Stimulated activated CD8-positive, alpha-beta memory T cell treated with anti-CD3 and anti-CD28 coated beads, Interleukin-12 subunit alpha, Interleukin-12 subunit beta, amount 100 ng/mL, for 4 hours (primary cell): ENCODE results near the gene EXOC4.
"Not testable (repeated sequence)": the region's sequence is repeated elsewhere in the genome, so short reads cannot be mapped to it uniquely, and the experiment has no call there.

Experiments used
- DNase-seq: peaks from one replicate; pipeline ENCODE4 v3.0.0-alpha.2; 2020; ENCODE audit warnings: low read depth

Gene EXOC4

DNA sequence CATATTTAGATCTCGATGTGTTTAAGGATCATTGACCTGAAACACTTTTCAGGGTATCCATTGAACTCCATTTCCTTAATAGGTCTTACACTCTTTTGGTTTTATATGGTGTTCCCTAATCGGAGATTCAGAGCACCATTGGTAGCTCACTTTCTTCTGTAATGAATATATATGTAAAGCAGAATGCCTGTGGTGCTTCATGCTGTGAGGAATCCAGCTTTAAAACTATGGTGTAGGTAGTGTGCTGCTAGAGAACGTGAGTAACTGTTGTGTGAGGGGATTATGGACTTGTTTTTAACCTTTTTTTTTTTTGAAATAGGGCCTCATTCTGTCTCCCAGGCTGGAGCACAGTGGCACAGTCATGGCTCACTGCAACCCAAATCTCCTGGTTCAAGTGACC, 497.4 kb downstream of the EXOC4 start:
- no peak for DNase-seq

DNA sequence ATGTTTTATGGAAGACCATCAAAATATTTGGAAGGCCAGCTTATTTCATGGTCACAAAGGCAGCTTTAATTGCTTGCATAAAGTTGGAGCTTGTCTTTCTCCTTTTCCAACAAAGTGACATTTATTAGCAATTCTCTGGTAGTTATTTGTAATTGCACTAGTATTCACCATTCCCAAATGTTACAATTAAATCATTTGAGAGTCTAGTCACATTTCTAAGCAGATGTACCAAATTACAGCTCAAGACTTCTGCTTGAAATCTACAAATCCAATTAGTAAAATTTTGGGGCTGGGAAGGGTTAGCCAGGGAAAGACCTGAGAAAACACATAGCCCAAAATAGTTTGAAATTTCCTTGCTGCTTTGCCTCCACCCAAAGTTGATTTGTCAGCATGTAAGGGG, 498.2 kb downstream of the EXOC4 start:
- DNase-seq = no peak

DNA sequence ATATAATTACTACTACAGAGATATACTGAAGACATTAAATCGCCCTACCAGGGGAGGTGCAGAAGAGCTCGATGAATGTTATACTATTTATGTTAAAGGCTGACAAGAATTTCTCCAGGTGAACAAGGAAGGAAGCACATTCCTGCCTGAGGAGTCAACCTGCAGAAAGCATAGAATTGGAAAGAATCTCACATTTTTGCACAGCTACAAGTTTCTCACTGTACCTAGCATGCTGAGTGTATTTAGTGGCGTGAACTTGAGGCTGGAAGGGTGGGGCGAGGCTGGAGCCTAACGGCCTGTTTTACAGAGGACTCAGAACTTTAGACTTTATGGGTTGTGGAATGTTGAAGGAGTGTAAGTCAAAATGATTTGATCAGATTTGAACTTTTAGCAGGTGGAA, 500.6 kb downstream of the EXOC4 start:
- no peak for DNase-seq

DNA sequence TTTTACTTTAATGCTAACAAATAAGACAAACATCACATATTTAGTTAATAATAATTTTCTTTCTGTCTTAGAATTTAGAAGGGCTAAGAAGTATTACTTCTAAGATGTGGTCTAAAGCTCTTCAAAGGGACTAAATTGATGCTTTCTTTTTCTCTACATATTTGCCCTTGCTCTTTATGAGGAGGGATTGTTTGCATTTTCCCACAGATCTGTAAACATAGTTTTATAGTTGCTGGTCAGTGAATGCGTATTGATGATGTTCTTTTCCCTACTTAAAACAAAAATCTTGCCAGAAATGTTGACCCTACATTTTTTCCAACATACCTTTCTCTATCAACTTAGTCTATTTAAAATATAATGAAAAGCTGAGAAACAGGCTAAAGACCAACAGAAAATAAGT, 501.8 kb downstream of the EXOC4 start:
- DNase-seq = no peak

DNA sequence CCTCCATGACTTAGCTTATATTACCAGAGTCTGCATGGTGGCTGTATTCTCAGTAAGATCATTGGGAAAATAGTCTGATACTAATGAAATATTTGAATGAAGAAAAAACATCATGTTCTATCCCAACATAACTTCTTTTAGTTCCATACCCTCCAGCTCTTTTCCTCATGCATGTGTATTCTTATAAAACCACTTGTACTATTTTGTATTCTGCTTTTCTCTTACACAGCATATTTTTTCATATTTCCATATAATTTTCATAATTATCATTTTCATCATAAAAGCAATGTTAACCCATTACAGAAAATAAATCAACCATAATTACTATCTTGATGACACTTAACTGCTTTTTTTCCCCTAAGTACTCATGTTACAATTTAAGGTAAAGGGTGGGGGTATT, 503.0 kb downstream of the EXOC4 start:
- no peak for DNase-seq

DNA sequence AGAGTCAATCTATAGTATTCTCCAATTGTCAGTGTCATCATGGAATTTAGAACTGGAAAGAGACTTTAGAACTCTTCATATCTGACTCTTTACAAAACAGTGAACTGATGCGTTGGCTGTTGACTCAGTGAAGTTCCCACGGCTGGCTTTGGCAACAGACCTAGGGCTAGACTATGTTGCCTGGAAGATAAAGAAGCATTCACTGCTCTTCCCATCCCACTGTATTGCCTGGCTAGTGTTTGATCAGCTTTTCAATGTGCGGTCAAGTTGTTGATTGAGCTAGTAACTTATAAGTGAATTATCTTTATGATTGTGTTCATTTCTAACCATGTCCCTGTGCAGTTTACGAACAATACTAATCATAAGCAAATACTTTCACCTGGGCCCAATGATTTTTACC, 508.6 kb downstream of the EXOC4 start:
- DNase-seq = no peak

DNA sequence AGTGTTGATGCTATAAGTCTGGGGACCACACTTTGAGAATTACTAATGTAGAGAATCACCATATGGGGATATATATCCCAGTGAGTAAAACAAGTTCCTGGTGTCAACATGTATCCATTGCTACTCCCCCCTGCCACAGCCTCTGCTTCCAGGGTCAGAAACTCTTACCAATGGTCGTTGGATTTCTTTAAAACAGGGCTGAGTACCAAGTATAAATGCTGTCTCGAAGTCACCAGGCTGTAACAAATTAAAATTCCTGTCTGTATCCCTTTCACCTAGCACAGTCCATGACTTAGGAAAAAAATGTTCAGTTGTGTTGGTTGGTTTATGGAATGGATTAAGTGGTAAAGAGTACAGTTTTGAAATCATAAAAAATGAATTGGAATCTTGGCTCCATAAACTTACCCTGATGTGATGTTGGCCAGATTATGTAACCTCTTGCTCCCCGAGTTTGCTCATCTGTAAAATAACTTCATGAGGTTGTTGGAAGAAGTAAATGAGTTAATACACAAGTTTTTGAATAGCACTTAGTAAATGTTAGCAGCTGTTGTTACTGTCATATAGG, 510.3 kb downstream of the EXOC4 start:
- DNase-seq = no peak

DNA sequence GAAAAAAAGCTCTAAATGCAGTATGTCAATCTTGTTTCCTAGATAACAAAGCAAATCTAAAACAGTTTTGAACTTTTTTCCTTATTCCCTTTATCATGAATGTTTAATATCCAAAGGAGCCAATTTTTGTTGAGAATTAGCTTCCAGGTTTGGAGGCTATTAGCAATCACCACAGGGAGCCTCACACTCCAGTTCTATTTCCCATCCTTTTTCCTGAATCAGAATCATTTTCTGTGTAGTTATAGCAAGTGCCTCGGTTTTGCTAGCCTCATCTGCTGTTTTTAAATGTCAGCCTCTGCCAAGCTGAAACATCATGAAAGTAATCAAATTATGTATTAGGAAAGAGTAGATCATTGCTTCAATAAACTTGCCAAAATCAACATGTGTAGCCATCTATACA, 516.8 kb downstream of the EXOC4 start:
- no peak for DNase-seq

DNA sequence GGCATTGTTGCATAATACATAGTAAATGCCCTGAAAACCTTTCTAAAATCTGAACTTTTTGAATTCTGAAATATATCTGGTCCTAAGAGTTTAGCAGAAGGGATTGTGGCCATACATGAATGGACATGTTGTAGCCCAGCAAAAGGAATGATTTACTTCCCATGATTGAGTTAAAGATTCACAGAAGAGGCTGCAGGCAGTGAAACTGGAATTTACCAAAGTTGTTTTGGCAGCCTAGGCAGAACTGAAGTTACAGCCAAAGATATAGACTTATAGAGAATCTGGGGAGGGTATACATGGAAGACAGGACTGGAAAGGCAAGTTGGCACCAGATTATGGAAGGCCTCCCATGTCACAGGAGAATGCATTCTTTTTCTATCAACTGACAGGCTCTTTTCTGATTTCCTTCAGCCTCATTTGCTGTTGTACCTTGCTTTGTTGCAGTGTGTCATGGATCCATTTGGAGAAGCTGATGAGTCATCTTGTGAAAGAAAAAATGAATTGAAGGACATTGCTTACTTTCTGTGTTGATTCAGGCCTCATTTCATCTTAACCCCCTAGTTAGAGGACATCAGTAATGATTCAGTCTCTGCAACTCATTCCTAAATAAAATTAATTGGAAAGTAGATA, 518.1 kb downstream of the EXOC4 start:
- no peak for DNase-seq

DNA sequence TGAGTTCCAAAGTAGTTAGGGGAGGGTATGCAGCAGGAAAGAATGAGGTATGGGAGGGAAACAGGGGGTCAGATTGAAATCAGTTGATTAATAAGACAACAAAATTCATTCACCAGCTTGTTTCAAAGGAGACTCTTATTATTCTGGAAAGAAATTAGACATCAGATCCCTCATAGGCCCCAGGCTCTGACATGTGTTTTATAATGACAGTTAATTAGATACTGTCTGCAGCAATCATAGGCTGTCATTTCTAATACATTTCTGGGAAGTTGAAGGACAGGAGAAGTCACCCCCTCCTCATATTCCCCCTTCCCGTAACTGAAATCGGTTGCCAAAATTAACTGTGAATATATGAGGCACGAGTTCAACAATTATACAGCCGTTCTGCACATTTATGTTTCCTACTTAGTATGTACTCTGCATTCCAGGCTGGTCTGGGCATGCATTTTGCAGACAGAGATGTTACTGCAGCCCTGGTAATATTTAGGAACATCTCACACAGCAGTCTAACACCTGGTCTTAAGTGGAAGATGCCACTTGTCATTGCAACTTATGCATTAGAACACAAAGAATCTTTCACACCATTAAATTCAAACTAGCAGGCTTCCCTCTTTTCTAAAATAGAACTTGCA, 519.0 kb downstream of the EXOC4 start:
- no peak for DNase-seq

DNA sequence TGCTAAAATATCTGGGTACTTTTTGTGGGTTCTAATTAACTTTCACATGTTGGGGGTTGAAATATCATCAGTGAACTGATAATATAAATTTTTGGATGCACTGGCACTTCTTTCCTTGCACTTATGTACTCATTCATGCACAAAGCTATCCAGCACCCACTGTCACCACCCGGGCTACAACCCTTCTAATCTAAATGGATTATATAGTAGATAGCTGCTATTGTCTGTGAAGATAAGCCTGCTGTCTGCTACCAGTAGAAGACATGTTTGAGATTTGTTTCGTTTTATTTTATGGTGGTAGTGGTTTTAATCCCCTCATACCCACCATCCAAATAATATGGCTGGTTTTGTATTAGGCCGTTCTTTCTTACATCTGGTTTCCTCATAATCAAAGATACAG, 520.7 kb downstream of the EXOC4 start:
- no peak for DNase-seq

DNA sequence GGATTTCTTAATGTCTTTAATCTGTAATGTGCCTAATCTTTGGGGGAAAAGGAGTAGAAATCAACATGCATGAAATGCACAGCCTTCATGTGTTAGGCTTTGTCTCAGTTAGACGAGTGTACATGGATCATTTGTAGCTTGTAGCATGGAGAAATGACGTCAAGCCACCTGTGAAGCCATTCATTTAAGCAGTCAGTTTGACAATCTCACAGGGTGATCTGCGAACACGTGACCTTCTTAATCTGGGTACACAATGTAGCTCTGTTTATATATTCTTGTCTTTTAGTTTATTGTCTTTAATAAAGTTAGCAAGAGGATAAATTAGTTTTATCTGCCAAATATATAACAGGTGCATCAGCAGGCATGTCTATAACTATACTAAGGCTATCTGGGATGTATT, 522.3 kb downstream of the EXOC4 start:
- no peak for DNase-seq

DNA sequence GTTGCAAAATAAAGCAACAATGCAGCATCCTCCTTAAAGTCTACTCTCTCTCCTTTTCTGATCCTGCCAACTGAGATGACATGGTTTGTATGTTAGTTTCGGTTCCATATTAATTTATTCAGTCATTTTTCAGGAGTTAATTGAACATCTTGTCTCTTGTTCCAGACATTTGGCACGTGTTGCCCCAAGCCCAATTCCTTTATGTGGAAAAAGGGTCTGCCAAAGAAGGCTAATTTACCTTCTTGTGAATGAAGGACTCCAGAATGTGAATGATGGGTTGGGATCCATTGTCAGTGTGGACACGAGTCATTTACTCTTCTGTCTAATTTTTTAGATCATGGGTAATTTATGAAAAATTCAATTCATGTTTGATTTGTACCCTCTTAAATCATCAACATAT, 523.4 kb downstream of the EXOC4 start:
- DNase-seq = no peak

DNA sequence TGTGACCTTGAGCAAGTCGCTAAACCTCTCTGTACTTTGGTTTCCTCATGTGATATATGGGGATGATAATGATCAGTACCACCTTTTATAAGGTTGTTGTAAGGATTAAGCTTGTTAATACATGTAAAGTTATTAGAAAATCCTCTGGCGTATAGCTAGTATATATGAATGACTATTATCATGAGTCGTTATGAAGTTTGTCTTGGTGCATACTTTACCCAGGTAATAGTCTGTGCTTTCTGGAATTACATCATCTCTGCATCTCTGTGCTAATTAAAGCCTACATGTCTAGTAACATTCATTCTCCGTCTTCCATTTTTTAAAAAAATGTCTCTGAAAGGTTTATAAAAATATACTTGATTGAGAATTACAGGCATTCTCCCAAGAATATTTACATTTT, 524.8 kb downstream of the EXOC4 start:
- no peak for DNase-seq

DNA sequence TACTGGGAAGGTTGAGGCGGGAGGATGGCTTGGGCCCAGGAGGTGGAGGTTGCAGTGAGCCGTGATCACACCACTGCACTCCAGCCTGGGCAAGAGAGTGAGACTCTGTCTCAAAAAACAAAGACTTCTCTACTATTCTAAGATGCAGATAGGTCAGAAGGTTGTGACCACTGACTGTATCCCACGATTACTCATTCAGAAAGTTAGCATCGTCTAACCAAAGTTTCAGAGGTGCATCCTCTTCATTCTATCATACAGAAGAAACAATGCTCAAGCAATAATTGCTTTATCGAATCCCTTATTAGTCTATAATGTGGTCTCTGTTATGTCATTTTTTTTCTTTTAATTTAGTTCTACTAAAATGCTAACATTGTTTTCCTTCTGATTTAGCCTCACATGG, 525.6 kb downstream of the EXOC4 start:
- DNase-seq = no peak

DNA sequence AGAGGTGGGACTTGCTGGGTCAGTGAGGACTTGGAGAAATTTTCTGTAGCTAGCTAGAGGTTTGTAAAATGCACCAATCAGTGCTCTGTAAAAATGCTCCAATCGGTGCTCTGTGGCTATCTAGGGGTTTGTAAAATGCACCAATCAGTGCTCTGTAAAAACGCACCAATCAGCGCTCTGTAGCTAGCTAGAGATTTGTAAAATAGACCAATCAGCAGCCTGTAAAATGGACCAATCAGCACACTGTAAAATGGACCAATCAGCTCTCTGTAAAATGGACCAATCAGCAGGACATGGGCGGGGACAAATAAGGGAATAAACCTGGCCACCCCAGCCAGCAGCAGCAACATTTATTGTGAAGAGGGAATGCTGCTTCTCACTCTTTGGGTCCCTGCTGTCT, 526.7 kb downstream of the EXOC4 start:
- not testable (repeated sequence) for DNase-seq

DNA sequence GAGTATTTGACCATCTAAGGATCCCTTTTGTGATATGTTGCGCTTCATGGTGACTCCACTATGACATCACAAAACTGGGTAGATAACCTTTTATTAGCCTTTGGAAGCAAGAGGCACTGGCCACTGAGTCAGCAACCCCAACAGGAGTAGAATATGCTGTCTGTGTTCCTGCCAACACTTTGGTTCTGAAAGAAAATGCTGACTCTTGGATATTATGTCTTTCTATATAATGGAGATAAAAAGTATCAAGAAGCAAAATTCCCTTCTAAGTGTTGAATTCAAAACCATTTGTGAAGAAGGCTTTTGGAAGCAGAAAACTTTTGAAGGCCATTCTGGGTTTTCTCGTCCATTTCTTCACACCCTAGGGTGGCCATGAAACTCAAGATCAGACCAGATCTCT, 528.0 kb downstream of the EXOC4 start:
- no peak for DNase-seq

DNA sequence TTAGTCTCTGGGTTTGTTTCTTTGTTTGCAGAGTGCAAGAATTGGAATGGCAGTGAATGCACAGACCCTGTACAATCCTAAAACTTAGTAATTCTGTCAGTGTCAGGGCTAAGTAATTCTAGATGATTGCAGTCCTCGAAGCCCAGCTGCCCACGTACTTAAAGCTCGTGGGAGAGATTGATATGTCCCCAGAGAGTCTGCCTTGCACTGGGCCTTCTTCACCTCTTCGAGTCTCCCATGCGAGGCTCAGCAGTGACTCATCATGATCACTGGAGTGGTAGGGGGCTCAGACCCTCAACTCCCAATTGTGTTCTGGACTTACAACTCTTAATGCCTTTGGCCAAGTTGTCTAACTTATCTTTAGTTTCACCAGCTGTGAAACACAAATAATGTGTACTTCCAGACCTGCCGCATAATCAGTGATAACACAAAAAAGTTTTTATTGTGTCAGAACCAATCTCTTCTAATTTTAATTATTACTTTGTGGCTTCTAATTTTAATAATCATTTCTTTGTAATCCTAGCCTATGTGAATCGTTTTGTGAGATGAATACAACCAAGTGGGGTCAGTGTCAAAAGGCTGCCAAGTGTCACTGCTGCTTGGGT, 528.7 kb downstream of the EXOC4 start:
- no peak for DNase-seq

DNA sequence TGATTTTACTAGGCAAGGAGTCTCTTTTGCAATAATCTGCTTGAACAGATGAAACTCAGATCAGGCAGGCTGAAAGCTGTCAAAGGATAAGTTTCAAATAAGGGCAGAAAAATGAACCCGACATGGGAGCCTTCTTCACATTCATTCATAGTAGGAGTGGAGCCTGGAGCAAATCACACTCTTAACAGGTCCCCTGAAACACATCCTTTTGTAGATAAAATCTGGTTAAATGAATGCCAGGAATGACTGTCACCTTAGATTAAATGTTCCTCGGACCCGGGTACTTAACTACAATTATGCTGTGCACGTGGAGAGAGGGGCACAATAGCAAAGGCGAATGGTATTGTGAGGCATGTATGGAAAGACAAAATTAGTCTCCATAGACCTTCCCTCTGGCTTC, 529.6 kb downstream of the EXOC4 start:
- no peak for DNase-seq

DNA sequence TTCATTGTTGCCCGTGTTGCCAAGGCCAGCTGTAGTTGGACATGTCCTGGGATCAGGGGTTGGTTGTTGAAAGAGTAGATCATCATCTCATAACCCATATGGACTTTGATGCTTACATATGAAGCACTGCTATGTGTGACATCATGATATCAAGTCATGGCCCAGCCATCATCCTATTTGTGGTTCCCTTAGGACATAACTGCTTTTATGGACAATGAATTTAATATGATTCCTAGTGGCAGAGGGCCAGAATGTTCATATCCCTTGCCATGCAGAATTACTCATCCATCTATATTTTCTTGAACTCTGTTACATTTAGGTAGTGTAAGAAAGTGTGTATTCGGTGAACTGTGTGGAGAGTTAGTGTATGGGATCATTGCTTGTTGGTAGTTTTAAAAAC, 530.4 kb downstream of the EXOC4 start:
- DNase-seq = no peak

DNA sequence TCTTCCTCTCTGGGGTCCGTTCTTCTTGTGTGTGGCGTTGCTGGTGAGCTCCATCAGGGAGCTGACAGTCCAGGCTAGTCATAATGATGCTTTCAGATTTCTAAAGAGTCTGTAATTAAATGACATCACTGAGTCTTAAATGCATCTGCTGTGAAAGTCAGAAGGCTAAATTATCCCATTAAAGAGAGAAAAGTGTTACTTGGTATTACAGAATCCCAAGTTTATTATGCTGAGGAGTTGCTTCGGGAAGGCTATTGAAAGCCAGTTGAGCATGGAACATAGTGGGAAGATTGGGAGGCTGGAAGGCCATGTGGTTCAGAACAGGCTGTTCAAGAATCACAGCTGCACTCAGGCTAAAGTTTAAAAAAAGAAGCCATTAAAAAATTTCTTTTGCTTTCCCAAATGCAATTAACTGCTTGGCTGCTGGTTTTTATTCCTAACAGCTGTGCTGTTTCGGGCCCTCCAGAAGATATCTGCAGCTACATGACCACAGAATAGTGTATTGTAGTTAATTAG, 531.7 kb downstream of the EXOC4 start:
- no peak for DNase-seq

DNA sequence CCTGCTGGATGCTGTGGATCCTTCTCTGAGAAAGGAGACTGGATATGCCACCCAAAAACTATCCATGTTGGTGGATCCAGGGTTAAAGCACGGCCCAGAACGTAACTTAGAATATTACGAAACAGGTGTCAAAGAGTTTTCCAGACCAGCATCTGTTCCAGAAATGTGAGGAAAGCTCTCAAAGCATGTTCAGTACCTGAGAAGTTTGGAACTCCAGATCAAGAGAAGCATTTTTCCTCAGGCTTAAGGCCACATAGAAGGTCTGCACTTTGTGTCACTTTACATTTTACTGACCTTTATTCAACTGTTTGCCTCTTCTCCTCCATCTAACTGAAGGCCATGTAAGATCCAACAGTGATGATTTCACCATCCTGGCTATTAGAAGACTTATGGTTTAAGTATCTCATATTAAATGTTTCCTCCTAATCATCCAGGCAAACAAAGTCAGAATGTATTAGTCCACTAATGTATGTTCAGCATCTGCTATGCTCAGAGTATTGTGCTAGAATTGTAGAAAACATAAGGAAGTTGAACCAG, 533.6 kb downstream of the EXOC4 start:
- no peak for DNase-seq

DNA sequence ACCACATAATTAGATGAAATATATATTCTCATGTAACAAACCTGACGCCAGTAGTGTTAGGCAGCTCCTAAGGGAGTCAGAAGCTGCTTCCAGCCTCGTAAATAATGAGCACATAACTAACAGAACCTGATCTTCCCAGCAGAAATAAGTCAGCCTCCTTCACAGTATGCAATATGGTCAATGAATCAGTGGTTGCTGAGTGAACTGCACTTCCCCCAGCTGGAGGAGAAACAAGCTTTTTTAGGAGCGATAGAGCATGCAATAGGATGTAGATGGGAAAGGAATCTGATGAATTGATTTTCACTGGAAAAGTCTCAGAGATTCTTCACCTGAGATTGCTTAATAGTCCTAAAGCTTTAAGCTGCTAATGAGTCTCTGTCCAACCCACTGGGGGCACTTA, 537.1 kb downstream of the EXOC4 start:
- DNase-seq = no peak
